Calu3 (cell line): ENCODE data around the gene SON. TPM values are rescaled to one million over a fixed set of nuclear protein-coding genes. Genes with fewer than 3 reads are reported as not detected.

Experiments used
- BruUV-seq: library from RNA; stranded (reverse); fragments of 400-500 nt; replicated peaks from 2 replicates; lab custom pipeline; 2021; lab: Mats Ljungman, UMichigan
- CTCF ChIA-PET: fragments of 300-600 bp; sonication (Branson Sonifier 250); formaldehyde crosslinking; loops from one replicate; lab custom pipeline; 2022; ENCODE audit warnings: antibody characterized with exemption; lab: Charles Lee
- DNase-seq: peaks from one replicate; pipeline ENCODE4 v3.0.0; 2022
- H3K27ac Mint-ChIP-seq: one replicate; pipeline ENCODE4 v1.8.0; 2022; ENCODE audit warnings: mixed read lengths; ENCODE audit not compliant: unreplicated experiment
- H3K27me3 Mint-ChIP-seq: one replicate; pipeline ENCODE4 v1.8.0; 2022; ENCODE audit warnings: mixed read lengths; ENCODE audit not compliant: unreplicated experiment
- H3K36me3 Mint-ChIP-seq: one replicate; pipeline ENCODE4 v1.8.0; 2022; ENCODE audit warnings: mild to moderate bottlenecking, moderate library complexity, mixed read lengths; ENCODE audit not compliant: insufficient read depth, unreplicated experiment
- H3K4me1 Mint-ChIP-seq: one replicate; pipeline ENCODE4 v1.8.0; 2022; ENCODE audit warnings: mild to moderate bottlenecking, low read depth, mixed read lengths; ENCODE audit not compliant: unreplicated experiment
- H3K4me3 Mint-ChIP-seq: one replicate; pipeline ENCODE4 v1.8.0; 2022; ENCODE audit warnings: mild to moderate bottlenecking, low read depth, moderate library complexity, mixed read lengths; ENCODE audit not compliant: unreplicated experiment
- H3K9me3 Mint-ChIP-seq: one replicate; pipeline ENCODE4 v1.8.0; 2022; ENCODE audit warnings: low read depth, mixed read lengths; ENCODE audit not compliant: unreplicated experiment
- CTCF ChIP-seq: fragments of 200-600 bp; IDR thresholded peaks from one replicate; pipeline ENCODE4 v1.8.0; 2022; ENCODE audit warnings: antibody characterized with exemption; ENCODE audit not compliant: unreplicated experiment
- intact Hi-C: fragments of 100-400 bp; cut with micrococcal nuclease; formaldehyde crosslinking; loops from one replicate; pipeline ENCODE4 v1.10.0; 2022; ENCODE audit not compliant: unreplicated experiment
- total RNA-seq: library from RNA; stranded (reverse); gene quantifications from 2 replicates; pipeline ENCODE4 v1.2.3, GENCODE V29; 2022

Gene SON
- total RNA-seq, 1 experiment from 2014 or later = 188 TPM

- BruUV-seq = no TSS peak
- CTCF ChIA-PET = no interaction called here
- TF ChIP-seq CTCF = no peak
- no peaks in the 10 kb centered on the region for H3K27me3 Mint-ChIP-seq
- H3K4me1 Mint-ChIP-seq = peaks cover 9% of the 10 kb centered on the region
- intact Hi-C loops = no loop called here
- no peak overlapping the region for H3K27ac Mint-ChIP-seq
- DNase-seq = no peak
- no peak overlapping the region for H3K4me3 Mint-ChIP-seq
- peaks cover 62% of the 10 kb centered on the region for H3K36me3 Mint-ChIP-seq
- H3K9me3 Mint-ChIP-seq = no peaks in the 10 kb centered on the region
Measured at GRCh38 chr21:33554982-33555344, 12.1 kb downstream of the SON start.

DNA sequence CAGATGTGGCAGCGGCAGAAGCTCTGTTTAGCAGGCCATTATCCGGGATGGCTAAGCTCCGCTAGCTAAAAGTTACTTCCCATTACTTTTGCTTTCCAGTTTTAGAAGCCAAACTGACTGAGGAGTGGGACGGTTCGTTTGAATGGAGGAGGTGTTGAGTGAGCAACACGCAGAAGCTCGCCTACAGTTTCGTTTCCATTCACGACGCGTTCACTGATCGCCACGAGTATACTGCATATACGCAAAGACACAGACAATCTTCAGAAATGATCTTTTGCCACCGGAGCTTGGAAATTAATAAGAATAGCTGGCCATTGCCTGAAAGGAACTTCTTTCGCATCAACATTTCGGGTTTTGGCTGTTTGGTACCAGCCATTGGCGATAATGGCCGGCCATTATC lies 14.6 kb downstream of the SON start:
- Mint-ChIP-seq H3K27ac (no peak overlapping the region), H3K4me3 (no peak overlapping the region), H3K4me1 (peaks cover 9% of the 10 kb centered on the region), H3K27me3 (no peaks in the 10 kb centered on the region), H3K9me3 (no peaks in the 10 kb centered on the region), H3K36me3 (peaks cover 66% of the 10 kb centered on the region)
- TF ChIP-seq CTCF = no peak
- DNase-seq = no peak
- intact Hi-C loops = no loop called here
- CTCF ChIA-PET = no interaction called here
- BruUV-seq = no TSS peak

GRCh38 chr21:33558777-33559421 lies 16.1 kb downstream of the SON start:
- intact Hi-C loops = no loop called here
- Mint-ChIP-seq H3K27ac (no peak overlapping the region), H3K4me1 (peaks cover 9% of the 10 kb centered on the region), H3K9me3 (no peaks in the 10 kb centered on the region), H3K36me3 (peaks cover 58% of the 10 kb centered on the region), H3K27me3 (no peaks in the 10 kb centered on the region), H3K4me3 (no peak overlapping the region)
- CTCF ChIA-PET = interaction anchor here (0.6 kb wide), 1 partner anchor 339 kb away, joined by 3 read pairs; no protein-coding TSS in a partner anchor
- DNase-seq = no peak
- no TSS peak for BruUV-seq
- no peak for TF ChIP-seq CTCF

GRCh38 chr21:33559813-33560212 lies 17.0 kb downstream of the SON start:
- Mint-ChIP-seq H3K4me1 (peaks cover 9% of the 10 kb centered on the region), H3K9me3 (no peaks in the 10 kb centered on the region), H3K27ac (no peak overlapping the region), H3K4me3 (no peak overlapping the region), H3K36me3 (peaks cover 50% of the 10 kb centered on the region), H3K27me3 (no peaks in the 10 kb centered on the region)
- no TSS peak for BruUV-seq
- CTCF ChIA-PET = no interaction called here
- DNase-seq = no peak
- intact Hi-C loops = no loop called here
- no peak for TF ChIP-seq CTCF
